Right ventricle myocardium inferior (tissue), 1 donor: ENCODE results near the gene URB2. TPM values are rescaled to one million over a fixed set of nuclear protein-coding genes. Genes with fewer than 3 reads are reported as not detected.
A peak's percentile ranks its signal among the peaks of the same experiment; 100 is the strongest.
"Not testable (repeated sequence)": the region's sequence is repeated elsewhere in the genome, so short reads cannot be mapped to it uniquely, and the experiment has no call there.

ENCODE experiments used
- ATAC-seq: fragments of 200-7000 bp; cut with Tn5 transposase; one replicate; pipeline ENCODE4 v1.9.1; 2020; ENCODE audit warnings: mild to moderate bottlenecking, moderate library complexity
- DNase-seq: peaks from one replicate; pipeline ENCODE4 v3.0.0; 2021; ENCODE audit errors: missing footprints
- intact Hi-C: fragments of 100-400 bp; cut with DNase I; formaldehyde crosslinking; loops from one replicate; pipeline ENCODE4 v1.11.0; 2022
- long read RNA-seq: library from polyadenylated mRNA; unstranded; transcript quantifications from one replicate; pipeline ENCODE4 v2.0.0, GENCODE V29; 2021
- total RNA-seq: library from RNA; stranded (reverse); fragmentation: NEBNext Ultra II Directional; extraction: Animal tissue kit (Norgen Biotek cat#: 25700); gene quantifications from one replicate; pipeline ENCODE4 v1.2.1, GENCODE V29; 2021
- donor health status: DM: no; HTN: yes; CAD: no; lungs with severe emphysema.

Gene URB2
- 3.4 TPM for total RNA-seq
- long read RNA-seq, full-length matches to known transcripts: 1 of 2 reads
- long read RNA-seq, partial matches to known transcripts: 1 of 2 reads
- long read RNA-seq, other reads (novel, unspliced or antisense): 0 of 2 reads

DNA sequence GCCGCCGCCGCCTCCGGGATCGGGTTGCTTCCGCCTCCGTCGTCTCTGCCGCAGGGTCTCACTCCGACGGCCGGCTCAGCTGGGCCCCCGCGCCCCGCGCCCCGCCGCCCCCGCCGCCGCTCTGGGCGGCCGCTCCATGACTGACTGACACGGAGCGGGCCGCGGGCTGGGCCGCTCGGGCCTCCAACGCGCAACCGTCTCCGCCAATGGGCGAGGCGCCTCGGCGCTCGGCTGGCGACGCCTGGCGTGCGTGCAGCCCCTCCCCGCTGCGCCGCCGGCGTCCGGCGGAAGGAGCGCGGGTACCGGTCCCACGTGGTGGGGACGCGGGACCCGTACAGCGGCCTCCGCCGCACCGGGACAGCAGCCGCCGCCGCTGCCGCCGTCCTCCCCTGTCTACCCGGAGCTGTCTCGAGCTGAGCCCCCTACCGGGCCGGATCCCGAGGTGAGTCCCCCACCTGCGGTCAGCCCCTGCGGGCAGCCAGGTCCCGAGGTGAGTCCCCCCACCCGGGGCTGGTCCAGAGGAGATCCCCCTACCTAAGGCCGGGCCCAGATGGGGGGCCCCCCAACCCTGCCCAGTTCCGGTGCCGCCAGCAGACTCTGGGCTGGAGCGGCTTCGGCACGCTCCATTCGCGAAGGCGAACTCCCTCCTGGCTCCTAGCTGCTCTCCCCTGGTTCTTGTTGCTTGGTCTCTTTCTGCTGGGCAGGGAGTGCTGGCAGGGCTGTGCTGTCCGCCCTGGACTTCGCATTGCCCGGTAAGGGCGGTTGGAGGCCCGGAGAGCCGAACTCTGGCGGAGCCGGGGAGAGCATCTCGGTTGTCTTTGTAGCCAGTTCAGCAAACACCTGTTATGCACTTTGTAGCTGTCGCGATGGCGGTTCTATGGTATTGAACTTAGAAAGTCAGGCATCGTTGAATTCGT, at the start of gene URB2, which contains the start of gene TAF5L:
Gene URB2, plus strand, starts transcription at position 333 of the 917 bp plus-strand sequence. CDS start 1,387 bp downstream, outside the sequence.
Gene TAF5L, minus strand, starts transcription at position 208 of the 917 bp plus-strand sequence. CDS start 11,640 bp downstream, outside the sequence.
- intact Hi-C loops: loop anchor here (1.0 kb wide), 1 partner anchor 67 kb away; no protein-coding TSS in a partner anchor

GRCh38 chr1:229578168-229579058, 47.6 kb upstream of the URB2 start:
- intact Hi-C loops: no loop called here
- no peak for DNase-seq
- no peak for ATAC-seq

More for the DNA sequence above, at the start of gene URB2, which contains the start of gene TAF5L:
- peak; percentile 98 for ATAC-seq
- DNase-seq: peak; percentile 94

- peak; percentile 73 for DNase-seq
- intact Hi-C loops: no loop called here
- ATAC-seq: peak; percentile 86
These were observed 46.9 kb upstream of the URB2 start for GRCh38 chr1:229579059-229579673.

- intact Hi-C loops: no loop called here
- ATAC-seq: no peak
- no peak for DNase-seq
These were observed 44.6 kb upstream of the URB2 start for GRCh38 chr1:229581485-229581884.

DNA sequence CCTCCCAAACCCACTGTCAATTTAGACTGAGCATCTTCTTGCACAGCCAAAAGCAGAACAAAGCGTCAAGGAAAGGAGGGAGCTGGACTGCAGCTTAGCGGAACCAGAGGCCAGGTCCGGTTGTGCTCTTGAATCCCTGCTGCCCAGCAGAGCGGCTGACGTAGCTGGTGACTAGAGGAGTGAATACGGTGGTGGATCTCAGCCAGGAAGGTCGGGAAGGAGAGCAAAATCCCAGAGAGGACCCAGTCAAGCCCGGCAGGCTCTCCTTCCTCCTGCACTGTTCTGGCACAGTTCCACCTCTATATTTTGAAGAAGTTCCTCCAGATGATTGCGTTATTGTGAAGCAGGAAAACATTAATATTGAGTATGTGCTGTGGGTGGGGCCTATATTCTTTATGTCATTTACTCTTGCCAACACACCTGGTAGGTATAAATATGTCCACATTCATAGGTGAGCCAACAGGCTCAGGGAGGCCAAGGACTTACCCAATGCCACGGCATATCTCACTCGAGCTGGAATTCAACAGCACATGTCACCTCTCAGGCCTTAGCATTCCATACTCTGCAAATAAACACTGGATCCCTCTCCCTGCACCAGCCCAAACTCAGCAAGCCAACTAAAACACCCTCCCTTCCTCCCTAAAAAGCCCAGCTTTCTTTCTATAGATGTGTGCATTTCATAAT, 43.9 kb upstream of the URB2 start:
- ATAC-seq (peak; percentile 59), DNase-seq (peak; percentile 83)
- intact Hi-C loops: no loop called here

- intact Hi-C loops: no loop called here
- ATAC-seq (no peak), DNase-seq (no peak)
These were observed 43.3 kb upstream of the URB2 start for GRCh38 chr1:229582715-229583114.

DNA sequence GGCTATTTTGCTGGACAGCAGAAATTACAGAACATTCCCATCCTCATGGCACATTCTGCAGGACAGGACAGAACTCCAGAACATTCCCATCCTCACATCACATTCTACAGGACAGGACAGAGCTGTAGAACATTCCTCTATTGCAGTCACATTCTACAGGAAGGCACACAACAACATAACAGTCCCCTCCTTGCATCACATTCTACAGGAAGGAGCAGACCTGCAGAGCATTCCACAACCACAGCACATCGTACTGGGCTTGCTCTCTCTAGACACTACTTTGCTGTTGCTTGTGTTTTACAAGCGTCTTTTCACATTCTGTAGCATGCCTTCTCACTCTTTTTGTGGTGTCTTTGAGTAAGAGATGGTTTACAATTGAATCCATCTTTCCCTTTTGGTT, 40.7 kb upstream of the URB2 start:
- DNase-seq: no peak
- no peak for ATAC-seq
- intact Hi-C loops: no loop called here

GRCh38 chr1:229590119-229590518, 35.9 kb upstream of the URB2 start:
- DNase-seq (no peak), ATAC-seq (no peak)
- intact Hi-C loops: no loop called here

- intact Hi-C loops: no loop called here
- ATAC-seq (no peak), DNase-seq (no peak)
These were observed 32.2 kb upstream of the URB2 start for GRCh38 chr1:229593800-229594199.

- intact Hi-C loops: loop anchor here (5.0 kb wide), 1 partner anchor 37 kb away; the partner anchor contains the start of gene ABCB10
- ATAC-seq: no peak
- no peak for DNase-seq
These were observed 31.6 kb upstream of the URB2 start for GRCh38 chr1:229594227-229595008.

GRCh38 chr1:229595876-229596275, 30.2 kb upstream of the URB2 start:
- not testable (repeated sequence) for ATAC-seq, DNase-seq
- intact Hi-C loops: loop anchor here (5.0 kb wide), 1 partner anchor 39 kb away; the partner anchor contains the start of gene ABCB10

- intact Hi-C loops: loop anchor here (5.0 kb wide), 1 partner anchor 40 kb away; the partner anchor contains the start of gene ABCB10
- ATAC-seq: peak; percentile 96
- DNase-seq: peak; percentile 75
These were observed 28.9 kb upstream of the URB2 start for GRCh38 chr1:229596925-229597699.

DNA sequence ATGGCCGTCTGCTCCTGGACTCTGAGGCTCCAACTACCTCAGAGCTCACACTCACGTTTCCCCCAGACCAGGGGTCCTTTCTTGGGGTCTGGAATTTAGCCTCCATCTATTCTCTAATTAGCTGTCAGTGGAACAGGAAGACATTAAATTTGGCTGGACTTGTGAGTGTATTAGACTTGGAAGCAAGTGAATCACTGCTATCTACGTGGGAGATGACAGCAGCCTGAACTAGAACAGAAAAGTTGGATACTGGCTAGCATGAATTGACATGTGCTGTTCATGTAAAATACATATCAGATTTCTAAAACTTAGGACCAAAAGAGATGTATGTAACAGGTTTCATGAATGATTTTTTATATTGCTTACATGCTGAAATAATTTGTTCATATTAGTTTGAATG, 28.2 kb upstream of the URB2 start:
- DNase-seq (no peak), ATAC-seq (no peak)
- intact Hi-C loops: loop anchor here (5.0 kb wide), 1 partner anchor 41 kb away; the partner anchor contains the start of gene ABCB10

DNA sequence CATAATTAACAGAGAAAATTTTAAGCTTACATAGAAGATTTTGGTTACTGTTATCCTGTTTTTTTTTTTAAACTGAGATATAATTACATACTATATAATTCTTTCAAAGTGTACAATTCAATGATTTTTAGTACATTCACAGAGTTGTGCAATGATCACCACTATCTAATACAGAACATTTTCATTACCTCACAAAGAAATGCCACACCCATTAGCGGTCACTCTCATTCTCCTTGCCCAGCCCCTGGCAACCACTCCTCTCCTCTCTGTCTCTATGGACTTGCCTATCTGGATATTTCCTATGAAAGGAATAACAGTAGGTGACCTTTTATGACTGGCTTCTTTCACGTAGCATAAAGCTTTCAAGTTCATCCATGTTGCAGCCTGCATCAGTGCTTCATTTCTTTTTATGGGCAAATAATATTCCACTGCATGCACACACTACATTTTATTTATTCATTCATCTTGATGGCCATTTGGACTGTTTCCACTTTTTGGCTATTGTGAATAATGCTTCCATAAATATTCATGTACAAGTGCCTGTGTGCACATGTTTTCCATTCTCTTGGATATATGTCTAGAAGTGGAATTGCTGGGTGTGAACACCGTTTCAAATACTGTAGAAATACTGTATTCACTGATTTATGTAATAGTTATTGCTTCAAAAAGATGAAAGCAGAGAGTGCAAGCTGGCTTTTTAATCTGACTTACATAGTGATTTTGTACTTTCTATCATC, 26.7 kb upstream of the URB2 start:
- ATAC-seq (peak; percentile 50), DNase-seq (no peak)
- intact Hi-C loops: loop anchor here (5.0 kb wide), 1 partner anchor 42 kb away; the partner anchor contains the start of gene ABCB10

DNA sequence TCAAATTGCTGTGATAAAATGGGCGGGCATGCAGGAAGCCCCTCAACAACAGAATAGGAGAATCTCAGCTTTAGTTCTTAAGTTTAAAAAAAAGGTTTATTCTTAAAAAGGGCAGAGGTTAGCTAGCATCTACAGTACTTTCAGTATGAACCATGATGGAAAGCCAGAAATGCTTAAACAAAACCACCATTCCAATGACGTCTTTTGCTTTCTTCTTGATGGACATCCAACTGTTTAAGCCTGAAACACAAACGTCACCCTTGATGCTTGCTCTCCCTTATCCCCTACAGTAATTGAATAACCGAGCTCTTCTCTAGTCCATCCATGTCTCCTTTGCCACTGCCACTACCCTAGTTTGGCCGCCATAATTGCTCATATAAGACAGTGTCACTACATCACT, 25.8 kb upstream of the URB2 start:
- intact Hi-C loops: no loop called here
- DNase-seq: no peak
- ATAC-seq: no peak
